Measurements from ENCODE around the gene ZNF488.

DNA sequence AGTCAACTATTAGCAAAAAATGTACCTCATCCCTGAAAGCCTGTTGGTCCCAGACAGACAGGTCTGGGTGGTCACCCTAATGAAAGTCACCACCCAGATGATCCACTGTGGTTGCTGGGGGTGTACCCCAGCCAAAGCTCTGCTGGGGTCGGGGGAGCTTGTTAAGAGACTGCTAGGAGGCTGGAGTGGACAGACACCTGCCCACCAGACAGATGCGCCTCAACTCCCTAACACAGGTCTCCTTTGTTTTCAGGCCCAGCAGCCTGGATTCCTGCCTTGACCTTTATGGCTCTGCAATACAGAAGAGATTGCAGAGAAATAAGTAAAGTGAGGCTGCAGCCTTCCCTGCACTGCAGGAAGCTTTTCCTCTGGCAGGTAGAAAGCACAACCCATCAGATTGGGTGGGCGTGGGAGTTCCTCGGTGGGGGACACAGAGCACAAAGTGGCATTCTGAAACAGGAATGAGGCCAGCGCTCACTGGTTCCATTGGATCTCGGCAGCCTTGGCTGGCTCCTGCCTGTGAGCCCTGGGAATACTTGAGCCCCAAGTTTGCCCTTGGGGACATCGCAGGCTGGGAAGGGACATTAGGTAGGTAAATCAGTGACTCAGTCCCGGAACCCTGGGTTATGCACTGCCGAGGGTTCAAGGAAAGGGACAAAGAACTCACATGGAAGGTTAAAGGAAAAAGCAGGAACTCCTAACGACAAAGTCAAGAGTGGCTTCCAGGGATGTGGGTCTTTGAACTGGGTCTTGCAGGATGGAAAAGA, 18.0 kb upstream of the ZNF488 start:
- TF ChIP-seq, protein P1, sequence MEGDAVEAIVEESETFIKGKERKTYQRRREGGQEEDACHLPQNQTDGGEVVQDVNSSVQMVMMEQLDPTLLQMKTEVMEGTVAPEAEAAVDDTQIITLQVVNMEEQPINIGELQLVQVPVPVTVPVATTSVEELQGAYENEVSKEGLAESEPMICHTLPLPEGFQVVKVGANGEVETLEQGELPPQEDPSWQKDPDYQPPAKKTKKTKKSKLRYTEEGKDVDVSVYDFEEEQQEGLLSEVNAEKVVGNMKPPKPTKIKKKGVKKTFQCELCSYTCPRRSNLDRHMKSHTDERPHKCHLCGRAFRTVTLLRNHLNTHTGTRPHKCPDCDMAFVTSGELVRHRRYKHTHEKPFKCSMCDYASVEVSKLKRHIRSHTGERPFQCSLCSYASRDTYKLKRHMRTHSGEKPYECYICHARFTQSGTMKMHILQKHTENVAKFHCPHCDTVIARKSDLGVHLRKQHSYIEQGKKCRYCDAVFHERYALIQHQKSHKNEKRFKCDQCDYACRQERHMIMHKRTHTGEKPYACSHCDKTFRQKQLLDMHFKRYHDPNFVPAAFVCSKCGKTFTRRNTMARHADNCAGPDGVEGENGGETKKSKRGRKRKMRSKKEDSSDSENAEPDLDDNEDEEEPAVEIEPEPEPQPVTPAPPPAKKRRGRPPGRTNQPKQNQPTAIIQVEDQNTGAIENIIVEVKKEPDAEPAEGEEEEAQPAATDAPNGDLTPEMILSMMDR (IDR thresholded peaks at IDR 0.05), result no peak
- TF ChIP-seq POLR2A (IDR thresholded peaks at IDR 0.05), result no peak
- TF ChIP-seq EP300 (IDR thresholded peaks at IDR 0.05), result no peak
- TF ChIP-seq POLR2AphosphoS5 (IDR thresholded peaks at IDR 0.05), result no peak
